Middle frontal gyrus (tissue), 1 donor: ENCODE data around the gene SKA2.
"Not testable (repeated sequence)": the region's sequence is repeated elsewhere in the genome, so short reads cannot be mapped to it uniquely, and the experiment has no call there.

Experiments
- DNase-seq: peaks from one replicate; pipeline ENCODE4 v3.0.0-alpha.2; 2015; ENCODE audit warnings: low spot score; ENCODE audit errors: extremely low spot score

The SKA2 gene

DNA sequence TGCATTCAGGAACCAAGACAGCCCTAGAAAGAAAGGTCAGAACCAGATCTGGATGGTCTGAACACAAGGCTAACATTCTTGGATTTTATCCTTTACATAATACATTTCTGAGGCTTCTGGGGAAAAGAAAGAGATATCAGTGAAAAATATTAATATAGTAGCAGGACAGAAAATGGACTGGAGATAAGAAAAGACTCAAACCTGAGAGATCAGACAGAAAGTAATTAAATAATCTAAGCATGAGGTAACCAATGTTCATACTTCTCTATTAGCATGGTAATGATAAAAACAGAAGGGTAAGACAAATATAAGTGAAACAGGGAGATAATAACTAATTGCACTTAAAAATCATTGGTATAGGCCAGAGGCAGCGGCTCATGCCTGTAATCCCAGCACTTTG, 53.8 kb downstream of the SKA2 start:
- DNase-seq = no peak

DNA sequence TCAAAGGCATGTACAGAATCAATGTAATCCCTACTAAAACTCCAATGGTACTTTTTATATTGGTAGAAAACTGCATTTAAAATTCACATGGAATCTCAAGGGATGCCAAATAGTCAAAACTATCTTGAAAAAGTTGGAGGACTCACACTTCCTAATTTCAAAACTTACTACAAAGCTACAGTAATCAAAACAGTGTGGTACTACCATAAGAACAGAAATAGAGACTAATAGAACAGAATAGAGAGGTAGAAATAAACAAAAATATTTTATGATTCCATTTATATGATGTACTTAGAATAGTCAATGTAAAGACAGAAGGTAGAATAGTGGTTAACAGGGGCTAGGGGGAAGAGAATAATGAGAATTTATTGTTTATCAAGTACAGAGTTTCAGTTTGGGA, 57.1 kb downstream of the SKA2 start:
- no peak for DNase-seq

DNA sequence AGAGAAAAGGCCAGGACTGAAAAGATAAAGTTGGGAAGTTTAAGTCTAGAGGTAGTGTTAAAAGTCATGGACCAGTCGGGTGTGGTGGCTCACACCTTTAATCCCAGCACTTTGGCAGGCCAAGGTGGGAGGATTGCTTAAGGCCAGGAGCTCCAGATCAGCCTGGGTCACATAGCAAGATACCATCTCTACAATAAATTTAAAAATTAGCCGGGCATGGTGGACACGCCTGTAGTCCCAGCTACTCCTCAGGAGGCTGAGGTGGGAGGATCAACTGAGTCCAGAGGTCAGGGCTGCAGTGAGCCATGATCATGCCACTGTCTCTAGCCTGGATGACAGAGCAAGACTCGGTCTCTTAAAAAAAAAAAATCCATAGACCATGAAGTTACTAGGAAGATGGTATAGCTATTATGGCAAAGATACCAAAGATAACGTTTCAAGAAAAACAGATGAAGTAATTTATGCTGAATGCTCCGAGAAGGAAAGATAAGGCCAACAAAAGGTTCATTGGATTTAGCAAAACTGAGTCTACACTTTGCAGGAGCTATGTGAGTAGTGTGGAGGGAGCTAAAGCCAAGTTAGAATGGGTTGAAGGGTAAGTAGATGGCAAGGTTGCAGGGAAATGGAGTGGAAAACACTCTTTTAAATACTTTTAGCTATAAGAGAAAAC, 60.0 kb downstream of the SKA2 start:
- no peak for DNase-seq

DNA sequence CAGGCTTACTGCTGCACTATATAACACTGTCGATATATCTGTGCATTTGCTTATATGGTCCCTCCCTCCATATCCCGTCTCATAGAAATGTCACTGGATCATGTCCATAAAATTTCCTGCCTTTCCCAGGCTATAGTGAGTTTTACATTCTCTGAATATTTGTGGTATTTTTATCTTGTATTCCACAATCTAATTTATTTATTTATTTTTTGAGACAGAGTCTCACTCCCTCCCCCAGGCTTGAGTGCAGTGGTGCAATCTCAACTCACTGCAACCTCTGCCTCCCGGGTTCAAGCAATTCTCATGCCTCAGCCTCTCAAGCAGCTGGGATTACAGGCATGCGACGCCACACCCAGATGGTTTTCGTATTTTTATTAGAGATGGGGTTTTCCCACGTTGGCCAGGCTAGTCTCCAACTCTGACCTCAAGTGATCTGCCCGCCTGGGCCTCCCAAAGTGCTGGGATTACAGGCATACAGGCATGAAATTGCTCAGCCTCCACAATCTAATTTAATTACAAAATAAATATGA, 61.2 kb downstream of the SKA2 start:
- DNase-seq = no peak

DNA sequence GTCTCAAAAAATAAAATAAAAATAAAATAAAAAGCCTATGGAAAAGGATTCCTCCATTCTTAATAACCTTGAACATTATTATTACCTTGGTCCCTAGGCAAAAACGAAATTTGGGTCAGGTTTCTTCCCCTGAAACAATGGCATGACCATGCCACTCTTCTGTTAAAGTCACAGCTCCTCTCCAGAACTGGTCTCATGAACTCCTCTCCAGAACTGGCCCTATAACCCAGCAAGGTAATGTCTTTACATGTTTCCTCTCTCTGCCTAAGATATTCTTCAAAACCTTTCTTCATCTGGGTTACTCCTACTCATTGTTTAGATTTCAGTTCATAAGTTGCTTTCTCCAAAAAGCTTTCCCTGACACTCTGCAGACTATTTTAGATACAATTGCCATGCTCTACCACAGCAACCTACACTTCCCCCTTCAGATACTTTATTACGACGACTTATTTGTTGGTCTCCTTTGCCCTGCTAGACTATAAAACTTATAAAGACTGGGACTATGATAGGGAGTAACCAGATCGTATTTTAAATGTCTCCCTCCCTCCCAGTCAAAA, 61.8 kb downstream of the SKA2 start:
- DNase-seq = no peak

DNA sequence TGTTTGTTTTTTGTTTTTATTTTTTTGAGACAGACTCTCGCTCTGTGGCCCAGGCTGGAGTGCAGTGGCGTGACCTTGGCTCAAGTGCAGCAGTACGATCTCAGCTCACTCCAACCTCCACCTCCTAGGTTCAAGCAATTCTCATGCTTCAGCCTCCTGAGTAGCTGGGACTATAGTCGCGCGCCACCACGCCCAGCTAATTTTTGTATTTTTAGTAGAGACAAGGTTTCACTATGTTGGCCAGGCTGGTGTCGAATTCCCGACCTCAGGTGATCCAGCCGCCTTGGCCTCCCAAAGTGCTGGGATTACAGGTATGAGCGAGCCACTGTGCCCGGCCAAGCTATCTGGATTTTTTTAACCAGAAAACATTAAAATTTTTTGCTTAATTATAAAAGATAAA, 64.4 kb downstream of the SKA2 start:
- not testable (repeated sequence) for DNase-seq

DNA sequence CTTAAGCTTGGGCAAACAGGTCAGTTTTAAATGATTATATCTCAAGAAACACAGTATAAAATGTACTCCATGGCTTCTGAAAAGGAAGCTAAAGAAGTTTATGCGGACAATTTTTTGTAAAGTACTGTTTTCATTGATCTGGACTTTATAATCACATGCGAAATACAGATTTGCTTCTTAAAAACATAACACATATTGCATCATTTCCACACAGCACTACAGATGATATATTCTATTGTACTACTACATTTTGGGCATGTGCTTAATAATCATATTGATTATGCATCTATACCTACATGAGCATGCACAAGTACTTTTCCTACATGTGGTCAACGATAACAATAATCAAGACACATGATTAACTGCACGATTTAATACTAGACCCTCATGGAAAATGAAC, 70.8 kb downstream of the SKA2 start:
- no peak for DNase-seq

DNA sequence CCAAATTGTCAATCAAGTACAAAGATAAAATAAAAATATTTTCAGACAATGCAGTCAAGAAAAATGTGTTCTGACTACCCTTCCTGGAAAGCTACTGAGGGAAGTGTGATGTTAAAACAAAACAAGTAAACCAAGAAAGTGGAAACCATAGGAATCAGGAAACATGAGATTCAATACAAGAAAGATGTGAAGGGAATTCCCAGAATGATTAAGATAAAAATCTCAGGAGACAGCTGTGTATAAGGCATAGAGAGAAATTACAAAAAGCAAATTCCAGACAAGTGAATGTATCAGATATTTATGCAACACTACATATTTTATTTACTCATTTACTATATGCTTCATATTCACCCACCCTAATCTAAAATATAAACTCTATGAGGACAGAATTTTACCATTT, 80.5 kb downstream of the SKA2 start:
- no peak for DNase-seq

DNA sequence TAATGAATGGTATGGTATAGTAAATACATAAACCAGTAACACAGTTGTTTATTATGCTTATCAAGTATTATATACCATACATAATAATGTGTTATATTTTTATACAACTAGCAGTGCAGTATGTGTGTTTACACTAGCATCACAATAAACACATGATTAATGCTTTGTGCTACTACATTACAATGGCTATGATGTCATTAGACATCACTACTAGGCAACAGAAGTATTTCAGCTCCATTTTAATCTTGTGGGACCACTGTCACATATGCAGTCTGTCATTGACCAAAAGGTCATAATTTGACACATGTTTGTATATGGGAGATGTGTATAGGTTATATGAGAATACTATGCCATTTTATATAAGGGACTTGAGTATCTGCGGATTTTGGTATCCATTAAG, 81.0 kb downstream of the SKA2 start:
- DNase-seq = no peak

DNA sequence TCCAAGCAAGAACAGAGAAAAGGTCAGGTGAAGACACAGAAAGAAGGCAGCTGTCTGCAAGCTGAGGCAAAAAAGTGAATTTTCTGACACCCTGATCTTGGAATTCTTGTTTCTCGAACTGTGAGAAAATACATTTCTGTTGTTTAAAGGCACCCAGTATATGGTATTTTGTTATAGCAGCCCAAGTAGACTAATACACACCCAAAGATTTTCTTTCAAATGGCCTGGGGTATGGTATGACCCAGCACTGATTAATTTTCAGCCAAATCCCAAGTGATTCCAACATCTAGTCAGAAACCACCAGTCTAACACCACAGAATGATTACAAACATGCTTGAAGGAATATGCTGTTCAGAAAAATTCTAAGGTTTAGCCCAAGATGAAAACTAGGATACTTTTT, 85.1 kb downstream of the SKA2 start:
- no peak for DNase-seq

DNA sequence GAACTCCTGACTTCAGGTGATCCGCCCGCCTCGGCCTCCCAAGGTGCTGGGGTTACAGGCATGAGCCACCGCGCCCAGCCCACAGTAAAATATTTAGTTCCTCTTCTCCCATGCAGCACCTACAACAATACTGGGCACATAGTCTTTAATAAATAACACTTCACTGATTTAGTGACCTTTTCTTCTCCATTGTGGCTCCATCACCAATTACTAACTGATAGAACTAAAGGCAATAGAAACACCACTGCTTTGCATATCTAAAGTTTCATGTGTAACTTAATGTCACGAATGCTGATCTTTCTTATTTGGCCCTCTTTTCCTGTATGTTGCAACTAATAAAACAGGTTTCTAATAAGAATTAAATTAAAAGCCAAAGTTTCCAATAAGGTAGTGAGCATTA, 87.2 kb downstream of the SKA2 start:
- no peak for DNase-seq

DNA sequence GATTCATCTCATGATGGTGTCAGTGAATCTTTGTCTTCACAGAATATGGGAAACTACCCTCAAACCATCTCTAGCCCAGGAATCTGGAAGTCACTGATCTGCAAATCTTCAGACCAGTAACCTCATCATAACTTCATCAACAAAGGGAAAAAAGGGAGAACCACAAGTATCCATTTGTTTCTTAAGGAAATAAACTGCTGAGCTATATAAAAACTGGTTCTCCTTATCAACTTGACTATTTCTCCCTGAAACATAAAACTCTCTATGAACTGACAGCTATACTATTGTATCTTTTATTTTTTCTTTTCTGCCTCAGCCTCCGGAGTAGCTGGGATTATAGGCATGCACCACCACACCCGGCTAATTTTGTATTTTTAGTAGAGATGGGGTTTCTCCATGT, 87.6 kb downstream of the SKA2 start:
- no peak for DNase-seq

DNA sequence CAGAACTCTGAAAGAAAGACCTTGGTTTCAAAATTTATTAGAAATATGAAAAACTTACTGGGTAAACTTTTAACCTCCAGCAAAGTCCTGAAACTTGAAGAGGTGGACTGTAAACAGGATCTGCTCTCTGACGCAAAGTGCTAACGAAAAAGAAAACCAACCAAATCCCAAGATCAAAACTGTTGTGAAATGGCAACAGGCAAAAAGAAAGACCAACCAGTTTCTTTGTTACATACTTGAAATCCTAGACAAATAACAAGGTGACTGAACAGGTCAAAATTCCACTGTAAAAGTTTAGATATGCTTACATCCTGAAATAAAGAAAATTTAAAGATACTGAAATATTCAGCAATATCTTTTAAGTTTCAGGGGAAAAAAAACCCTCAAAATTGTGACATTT, 92.5 kb downstream of the SKA2 start:
- no peak for DNase-seq
